Common myeloid progenitor, CD34-positive (primary cell): ENCODE data around the gene TADA2B.

Experiments
- CTCF ChIA-PET: fragments of 350-600 bp; sonication (Branson Sonifier 250); formaldehyde crosslinking; loops from one replicate; lab custom pipeline; 2021; ENCODE audit warnings: antibody characterized with exemption; lab: Charles Lee
- POLR2A ChIA-PET: fragments of 350-600 bp; sonication (Branson Sonifier 250); formaldehyde crosslinking; loops from one replicate; lab custom pipeline; 2021; ENCODE audit warnings: antibody characterized with exemption; lab: Charles Lee
- DNase-seq, 3 donors: peaks; one replicate each; pipeline versions ENCODE4 v3.0.0 to v3.0.0-alpha.2; 2013
- H3K27ac ChIP-seq, 2 experiments: 1 replicate in 1 of 2; 2 replicates in 1 of 2; pipeline ENCODE4 v1.7.0; 2013; ENCODE audit warnings: inconsistent platforms in 2 of 2, low read length in 2 of 2, mild to moderate bottlenecking in 2 of 2, low read depth in 1 of 2, moderate library complexity in 1 of 2; ENCODE audit not compliant: severe bottlenecking in 2 of 2, insufficient read depth in 1 of 2, poor library complexity in 1 of 2
- H3K27me3 ChIP-seq, 5 experiments: replicated peaks in 2 of 5; 1 replicate in 3 of 5; 2 replicates in 2 of 5; pipeline versions ENCODE4 v1.6.1 to v1.7.0; 2013; ENCODE audit warnings: low read length in 4 of 5, mild to moderate bottlenecking in 2 of 5, moderate library complexity in 2 of 5, inconsistent platforms in 1 of 5; ENCODE audit not compliant: insufficient read depth in 5 of 5, control insufficient read depth in 4 of 5
- H3K36me3 ChIP-seq, 4 experiments: 1 replicate in 2 of 4; 2 replicates in 2 of 4; pipeline versions ENCODE4 v1.6.1 to v1.7.0; 2013; ENCODE audit warnings: low read length in 3 of 4, control low read depth in 1 of 4, mild to moderate bottlenecking in 1 of 4; ENCODE audit not compliant: control insufficient read depth in 4 of 4, insufficient read depth in 4 of 4
- H3K4me1 ChIP-seq, 4 experiments: 1 replicate in 3 of 4; 2 replicates in 1 of 4; pipeline versions ENCODE4 v1.6.1 to v1.7.1; 2013; ENCODE audit warnings: low read length in 3 of 4, mild to moderate bottlenecking in 3 of 4, control low read depth in 1 of 4, inconsistent platforms in 1 of 4, moderate library complexity in 1 of 4; ENCODE audit not compliant: control insufficient read depth in 4 of 4, insufficient read depth in 4 of 4; ENCODE audit errors: control extremely low read depth in 1 of 4
- H3K4me3 ChIP-seq, 7 experiments: 1 replicate in 4 of 7; 2 replicates in 3 of 7; pipeline versions ENCODE4 v1.5.1 to v1.7.0; 2013; ENCODE audit warnings: mild to moderate bottlenecking in 7 of 7, low read length in 6 of 7, moderate library complexity in 6 of 7, inconsistent platforms in 2 of 7, low read depth in 2 of 7, control low read depth in 1 of 7; ENCODE audit not compliant: insufficient read depth in 4 of 7, control insufficient read depth in 1 of 7; ENCODE audit errors: extremely low read depth in 1 of 7
- H3K9me3 ChIP-seq, 5 experiments: 1 replicate in 4 of 5; 2 replicates in 1 of 5; pipeline versions ENCODE4 v1.6.1 to v1.7.1; 2013; ENCODE audit warnings: low read length in 4 of 5, mild to moderate bottlenecking in 2 of 5, inconsistent platforms in 1 of 5, low read depth in 1 of 5, moderate library complexity in 1 of 5; ENCODE audit not compliant: control insufficient read depth in 4 of 5, insufficient read depth in 2 of 5; ENCODE audit errors: control extremely low read depth in 1 of 5
- WGBS: methylation state at CpG from one replicate; pipeline ENCODE4 v1.1.5; 2013; ENCODE audit not compliant: insufficient coverage; 5-methylcytosine and 5-hydroxymethylcytosine counted together

TADA2B gene

DNA sequence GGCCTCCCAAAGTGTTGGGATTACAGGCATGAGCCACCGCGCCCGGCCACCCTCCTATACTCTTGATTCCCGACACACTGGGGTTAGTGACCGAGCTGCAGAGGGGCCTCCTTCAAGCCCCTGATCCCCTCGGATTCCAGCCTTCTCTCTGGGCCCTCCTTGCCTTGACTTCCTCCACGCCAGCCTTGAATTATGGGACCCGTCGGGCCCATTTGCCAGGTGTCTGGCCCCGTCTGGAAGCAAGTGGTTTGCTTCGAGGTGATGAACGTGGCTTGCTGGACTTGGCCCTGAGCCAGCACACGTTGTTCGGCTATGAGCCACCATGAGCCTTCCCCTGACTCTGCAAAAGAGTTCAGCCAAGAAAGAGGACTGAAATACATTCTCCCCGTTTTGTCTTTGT lies 62.1 kb downstream of the TADA2B start:
- Histone ChIP-seq H3K27me3 (peaks cover 0 to 44% (median 14%) of the 10 kb centered on the region in 5 experiments), H3K27ac (no peak overlapping the region), H3K4me1 (peaks cover 0 to 19% (median 15%) of the 10 kb centered on the region in 4 experiments), H3K36me3 (no peaks in the 10 kb centered on the region), H3K9me3 (peaks cover 0 to 7% (median 0%) of the 10 kb centered on the region in 5 experiments), H3K4me3 (no peak overlapping the region)
- WGBS, result 53% methylated on average over 12 of the region's 15 CpGs
- POLR2A ChIA-PET, result no interaction called here
- CTCF ChIA-PET, result interaction anchor here (1.7 kb wide), 1 partner anchor 15 kb away, joined by 4 read pairs; no protein-coding TSS in a partner anchor
- peak in 2 of 3 donors; percentile 21 to 23 for DNase-seq

DNA sequence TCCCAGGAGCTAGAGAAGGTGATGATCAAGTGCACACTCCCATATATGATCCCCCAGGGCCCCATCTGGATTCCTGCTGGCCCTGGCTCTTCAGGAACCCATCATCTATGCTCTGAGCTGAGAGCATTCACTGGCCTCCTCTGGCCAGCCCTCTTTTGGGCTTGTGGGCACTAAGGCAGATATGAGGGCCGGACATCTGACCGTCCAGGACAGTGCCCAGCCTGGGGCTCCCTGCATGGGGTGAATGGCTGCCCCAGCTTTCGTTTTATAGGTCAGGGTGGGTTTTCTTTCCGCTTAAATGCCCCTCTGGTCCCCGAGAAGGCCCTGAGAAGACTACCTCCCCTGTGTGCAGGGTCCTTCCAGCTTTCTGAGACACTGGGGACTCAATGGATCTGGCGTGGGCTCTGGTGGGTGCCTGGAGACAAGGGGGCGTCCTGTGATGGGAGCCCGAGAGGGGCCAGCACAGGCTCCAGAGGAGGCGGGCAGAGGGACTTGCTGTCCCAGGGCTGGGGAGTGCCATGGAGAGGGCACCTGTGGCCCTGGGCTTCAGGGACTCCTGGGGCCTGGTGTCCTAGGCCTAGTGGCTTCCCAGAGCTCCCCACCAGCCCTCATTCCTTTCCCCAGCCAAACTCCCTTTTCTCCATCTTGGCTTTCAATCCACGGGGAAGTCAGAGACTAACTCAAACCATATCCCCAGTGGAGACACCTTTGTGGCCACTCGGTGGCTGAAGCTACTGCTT lies 64.2 kb downstream of the TADA2B start:
- H3K9me3 ChIP-seq, result peaks cover 0 to 19% (median 0%) of the 10 kb centered on the region in 5 experiments
- no peak for DNase-seq
- no peak overlapping the region for H3K4me3 ChIP-seq
- peaks cover 0 to 12% (median 8%) of the 10 kb centered on the region in 4 experiments for H3K4me1 ChIP-seq
- H3K36me3 ChIP-seq, result no peaks in the 10 kb centered on the region
- no peak overlapping the region for H3K27ac ChIP-seq
- 93% methylated on average over 9 of the region's 11 CpGs for WGBS
- ChIA-PET POLR2A (no interaction called here), CTCF (no interaction called here)
- H3K27me3 ChIP-seq, result peaks cover 0 to 34% (median 13%) of the 10 kb centered on the region in 5 experiments
